Measurements from ENCODE around the gene TPST2. TPM values are rescaled to one million over a fixed set of nuclear protein-coding genes. Genes with fewer than 3 reads are reported as not detected.

Gene TPST2
- total and polyA plus RNA-seq, 2 of the 4 experiments (the other 2 are of a cell fraction) = 42.5 to 63.6 TPM

GRCh38 chr22:26484360-26484706 lies 105.6 kb downstream of the TPST2 start:
- DNase-seq = peak; percentile 31
- H2BK5ac ChIP-seq (ENCODE audit: low read depth, low read length, poor library complexity, severe bottlenecking) = no peak overlapping the region
- intact Hi-C loops (cut with micrococcal nuclease) = no loop called here
- peak overlapping the region; percentile 50; the same call in 1 of the 2 replicates for H4K5ac ChIP-seq (ENCODE audit: low read depth, low read length)
- POLR2A ChIA-PET (ENCODE audit: unreplicated experiment) = interaction anchor here (0.7 kb wide), 1 partner anchor 140 kb away, joined by 3 read pairs; no protein-coding TSS in a partner anchor
- no peaks in the 10 kb centered on the region for H4K20me1 ChIP-seq (ENCODE audit: insufficient read depth, low read length)
- peak overlapping the region; percentile 48; the same call in 1 of the 2 replicates for H3K9ac ChIP-seq (ENCODE audit: low read depth, low read length)
- no peak overlapping the region for H3K23ac ChIP-seq (ENCODE audit: low read depth, low read length)
- no peak overlapping the region for H3K27ac ChIP-seq (ENCODE audit: insufficient read depth, low read length)
- no peaks in the 10 kb centered on the region for H3K9me3 ChIP-seq (ENCODE audit: control insufficient read depth, insufficient read depth, low read length)
- H3K27me3 ChIP-seq (ENCODE audit: control insufficient read depth, insufficient read depth, low read length) = no peaks in the 10 kb centered on the region
- no peak overlapping the region for H4K91ac ChIP-seq (ENCODE audit: insufficient read depth, low read depth, low read length)
- H4K8ac ChIP-seq (ENCODE audit: low read depth in 2 of 2, low read length in 2 of 2) = peak overlapping the region; percentile 48 to 82; a peak in 3 of 4 replicates
- peak overlapping the region; percentile 83 for H3K4me2 ChIP-seq (ENCODE audit: low read depth, low read length)
- in situ Hi-C loops (cut with MboI; ENCODE audit: low sequenced_read_pairs) = no loop called here
- no peak overlapping the region for H2AFZ ChIP-seq (replicated peaks; ENCODE audit: low read length, poor library complexity)
- no peak overlapping the region for H2BK20ac ChIP-seq (ENCODE audit: low read depth, low read length)
- no peak overlapping the region for H2BK15ac ChIP-seq (ENCODE audit: low read depth, low read length)
- 18% methylated on average over 2 of the region's 6 CpGs; no CpG with 5 or more reads in 1 of the 2 experiments for WGBS, 2 experiments (ENCODE audit: extremely low coverage in 2 of 2, insufficient read length in 1 of 2)
- H3K18ac ChIP-seq (ENCODE audit: low read depth, low read length) = no peak overlapping the region
- H3K4me1 ChIP-seq (ENCODE audit: control insufficient read depth, insufficient read depth, low read length) = peaks cover 9% of the 10 kb centered on the region
- TF ChIP-seq CTCF (conservative IDR thresholded peaks at IDR 0.05; ENCODE audit: low read depth, low read length) (no peak), BHLHE40 (IDR thresholded peaks at IDR 0.05; ENCODE audit: low read depth, low read length) (peak; percentile 63), USF2 (IDR thresholded peaks at IDR 0.05; ENCODE audit: low read depth, low read length) (peak; percentile 82)
- peaks cover 33 to 68% of the 10 kb centered on the region in 2 experiments for H3K79me1 ChIP-seq (ENCODE audit: low read depth in 1 of 2, low read length in 2 of 2)
- dilution Hi-C loops (cut with HindIII; ENCODE audit: low sequenced_read_pairs, unreplicated experiment) = no loop called here
- CTCF ChIA-PET = interaction anchor here (1.1 to 2.2 kb wide), 2 partner anchors 9 to 18 kb away, joined by 5 to 7 read pairs; no protein-coding TSS in a partner anchor
- H3K4ac ChIP-seq (ENCODE audit: low read depth, low read length) = peak overlapping the region; percentile 46; the same call in 1 of the 2 replicates
- no peak for ATAC-seq (ENCODE audit: low read depth)
- H2AK9ac ChIP-seq (replicated peaks; ENCODE audit: low read depth, low read length, poor library complexity) = no peak overlapping the region
- no peaks in the 10 kb centered on the region; the same call in 1 of the 2 replicates for H3K9me1 ChIP-seq (ENCODE audit: insufficient read depth, low read length)
- peak overlapping the region; percentile 58; the same call in 1 of the 2 replicates for H3K14ac ChIP-seq (replicated peaks; ENCODE audit: low read depth, low read length)
- peak overlapping the region; percentile 80 for H3K4me3 ChIP-seq (ENCODE audit: insufficient read depth, low read depth, low read length)
- peaks cover 24% of the 10 kb centered on the region for H3K36me3 ChIP-seq (ENCODE audit: control insufficient read depth, insufficient read depth, low read length)
- H2AK5ac ChIP-seq (ENCODE audit: low read depth, low read length) = peak overlapping the region; percentile 27; the same call in 1 of the 2 replicates
- H2BK120ac ChIP-seq (ENCODE audit: low read depth, low read length) = no peak overlapping the region
- BruUV-seq (replicated peaks) = no TSS peak
- peak overlapping the region; percentile 76 for H3K56ac ChIP-seq (ENCODE audit: extremely low read depth, insufficient read depth, low read length)
